ENCODE results near the gene NBPF1.
A peak's percentile ranks its signal among the peaks of the same experiment; 100 is the strongest.
"Not testable (repeated sequence)": the region's sequence is repeated elsewhere in the genome, so short reads cannot be mapped to it uniquely, and the experiment has no call there.

NBPF1 gene

DNA sequence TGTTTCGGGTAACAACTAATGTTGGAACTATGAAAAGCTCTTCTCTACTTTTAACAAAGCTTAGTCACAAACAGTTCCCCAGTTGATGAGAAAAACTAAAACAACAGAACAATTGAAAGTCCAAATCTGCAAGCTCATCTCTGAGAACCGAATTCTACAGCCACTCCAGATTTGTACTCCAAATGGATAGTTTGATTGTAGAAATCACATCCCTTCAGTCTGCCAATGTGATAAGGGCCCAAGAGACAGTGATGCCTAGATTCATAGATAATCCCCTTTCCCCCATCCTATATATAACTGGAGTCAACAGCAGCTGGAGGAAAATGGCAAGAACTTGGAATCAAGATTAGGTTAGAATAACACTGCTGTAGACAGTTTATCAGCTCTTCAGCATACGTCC is 85.0 kb downstream of the NBPF1 start:
- not testable (repeated sequence) for H4K91ac ChIP-seq (ENCODE audit: low read depth, low read length, poor library complexity); H3K36me3 ChIP-seq (replicated peaks in 1 of 2; ENCODE audit: control insufficient read depth in 2 of 2, insufficient read depth in 2 of 2, low read length in 2 of 2); H3K4me2 ChIP-seq (ENCODE audit: insufficient read depth, low read length, poor library complexity, severe bottlenecking); H3K4me3 ChIP-seq (ENCODE audit: low read length in 2 of 2); H2BK15ac ChIP-seq (ENCODE audit: low read length); H2BK5ac ChIP-seq (ENCODE audit: low read length); H3K14ac ChIP-seq (ENCODE audit: low read length); H3K4me1 ChIP-seq (ENCODE audit: control insufficient read depth in 2 of 2, insufficient read depth in 1 of 2, low read depth in 1 of 2, low read length in 2 of 2); H3K4ac ChIP-seq (ENCODE audit: low read length); H3K9me3 ChIP-seq (replicated peaks in 1 of 2; ENCODE audit: control insufficient read depth in 2 of 2, insufficient read depth in 1 of 2, low read depth in 1 of 2, low read length in 2 of 2); H2AK5ac ChIP-seq (ENCODE audit: low read depth, low read length); H3K18ac ChIP-seq (ENCODE audit: low read length); H4K8ac ChIP-seq (ENCODE audit: low read depth, low read length); DNase-seq (ENCODE audit: low spot score); H3K27ac ChIP-seq (replicated peaks; ENCODE audit: low read length); H3K23ac ChIP-seq (ENCODE audit: low read depth, low read length, poor library complexity); H2AFZ ChIP-seq (ENCODE audit: low read length); H3K79me1 ChIP-seq (ENCODE audit: low read depth, low read length); H2BK120ac ChIP-seq (ENCODE audit: low read depth, low read length); H3K9ac ChIP-seq (ENCODE audit: low read depth, low read length, poor library complexity); H2BK12ac ChIP-seq (ENCODE audit: low read length)
- no CpG with 5 or more reads among the region's 3 CpGs for WGBS, 2 donors (ENCODE audit: extremely low coverage in 2 of 2, insufficient read length in 2 of 2, insufficient replicate concordance in 1 of 2)
- peaks cover 0 to 18% (median 0%) of the 10 kb centered on the region in 3 experiments for H3K27me3 ChIP-seq (ENCODE audit: control insufficient read depth in 3 of 3, insufficient read depth in 3 of 3, low read depth in 1 of 3, low read length in 3 of 3)

DNA sequence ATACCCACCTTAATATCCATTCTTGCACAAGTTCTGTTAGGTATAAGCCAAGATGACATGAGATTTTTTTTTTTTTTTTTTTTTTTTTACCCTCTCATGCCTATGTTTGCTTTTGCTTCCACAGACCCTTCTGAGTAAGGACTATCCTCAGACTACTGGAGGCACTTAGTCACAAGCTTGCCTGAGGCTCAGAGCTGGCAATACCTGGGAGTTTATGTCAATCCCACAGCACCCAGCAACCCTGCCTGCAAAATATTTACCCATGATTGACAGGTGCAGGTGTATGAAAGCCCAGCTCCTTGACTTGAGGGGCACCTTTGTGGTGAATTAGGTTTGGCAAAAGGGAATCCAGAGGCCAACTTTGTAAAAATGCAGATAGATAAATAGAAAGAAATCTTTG is 87.6 kb downstream of the NBPF1 start:
- H3K18ac ChIP-seq (ENCODE audit: low read length); H4K8ac ChIP-seq (ENCODE audit: low read depth, low read length); H3K14ac ChIP-seq (ENCODE audit: low read length); H3K9me3 ChIP-seq (replicated peaks in 1 of 2; ENCODE audit: control insufficient read depth in 2 of 2, insufficient read depth in 1 of 2, low read depth in 1 of 2, low read length in 2 of 2); H3K4ac ChIP-seq (ENCODE audit: low read length); H2AFZ ChIP-seq (ENCODE audit: low read length); H3K23ac ChIP-seq (ENCODE audit: low read depth, low read length, poor library complexity); H2BK5ac ChIP-seq (ENCODE audit: low read length); H2AK5ac ChIP-seq (ENCODE audit: low read depth, low read length); H2BK12ac ChIP-seq (ENCODE audit: low read length); H2BK120ac ChIP-seq (ENCODE audit: low read depth, low read length); H3K4me3 ChIP-seq (ENCODE audit: low read length in 2 of 2); H3K9ac ChIP-seq (ENCODE audit: low read depth, low read length, poor library complexity); H3K79me1 ChIP-seq (ENCODE audit: low read depth, low read length); H4K91ac ChIP-seq (ENCODE audit: low read depth, low read length, poor library complexity); H2BK15ac ChIP-seq (ENCODE audit: low read length); H3K4me2 ChIP-seq (ENCODE audit: insufficient read depth, low read length, poor library complexity, severe bottlenecking); H3K4me1 ChIP-seq (ENCODE audit: control insufficient read depth in 2 of 2, insufficient read depth in 1 of 2, low read depth in 1 of 2, low read length in 2 of 2); DNase-seq (ENCODE audit: low spot score); H3K36me3 ChIP-seq (replicated peaks in 1 of 2; ENCODE audit: control insufficient read depth in 2 of 2, insufficient read depth in 2 of 2, low read length in 2 of 2); H3K27ac ChIP-seq (replicated peaks; ENCODE audit: low read length): not testable (repeated sequence)
- peaks cover 0 to 34% (median 6%) of the 10 kb centered on the region in 3 experiments for H3K27me3 ChIP-seq (ENCODE audit: control insufficient read depth in 3 of 3, insufficient read depth in 3 of 3, low read depth in 1 of 3, low read length in 3 of 3)

DNA sequence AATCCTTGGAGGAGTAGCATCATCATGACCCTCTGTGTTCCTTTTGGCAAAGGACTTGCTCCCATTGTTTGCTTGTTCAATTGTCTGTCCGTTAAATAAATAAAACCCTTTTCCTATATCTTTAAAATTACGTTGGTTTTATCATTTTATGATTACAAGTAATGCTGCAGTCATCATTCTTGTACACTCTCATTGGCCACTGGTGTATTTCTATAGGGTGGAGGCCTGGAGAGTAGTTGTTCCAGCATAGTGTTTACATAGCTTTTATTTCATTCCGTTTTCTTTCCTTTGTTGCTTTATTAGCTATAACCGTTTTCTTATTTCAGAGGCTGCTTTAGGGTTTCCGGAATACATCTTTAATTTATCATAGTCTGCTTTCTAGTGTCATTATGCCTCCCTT is 91.7 kb downstream of the NBPF1 start:
- not testable (repeated sequence) for H3K9ac ChIP-seq (ENCODE audit: low read depth, low read length, poor library complexity); H2BK12ac ChIP-seq (ENCODE audit: low read length); H2AK5ac ChIP-seq (ENCODE audit: low read depth, low read length); H2AFZ ChIP-seq (ENCODE audit: low read length); H3K36me3 ChIP-seq (replicated peaks in 1 of 2; ENCODE audit: control insufficient read depth in 2 of 2, insufficient read depth in 2 of 2, low read length in 2 of 2); H3K27ac ChIP-seq (replicated peaks; ENCODE audit: low read length); DNase-seq (ENCODE audit: low spot score); H4K91ac ChIP-seq (ENCODE audit: low read depth, low read length, poor library complexity); H3K4me2 ChIP-seq (ENCODE audit: insufficient read depth, low read length, poor library complexity, severe bottlenecking); H2BK15ac ChIP-seq (ENCODE audit: low read length); H3K14ac ChIP-seq (ENCODE audit: low read length); H3K18ac ChIP-seq (ENCODE audit: low read length); H3K23ac ChIP-seq (ENCODE audit: low read depth, low read length, poor library complexity); H3K4me1 ChIP-seq (ENCODE audit: control insufficient read depth in 2 of 2, insufficient read depth in 1 of 2, low read depth in 1 of 2, low read length in 2 of 2); H3K9me3 ChIP-seq (replicated peaks in 1 of 2; ENCODE audit: control insufficient read depth in 2 of 2, insufficient read depth in 1 of 2, low read depth in 1 of 2, low read length in 2 of 2); H3K79me1 ChIP-seq (ENCODE audit: low read depth, low read length); H4K8ac ChIP-seq (ENCODE audit: low read depth, low read length); H3K4ac ChIP-seq (ENCODE audit: low read length); H2BK120ac ChIP-seq (ENCODE audit: low read depth, low read length); H3K4me3 ChIP-seq (ENCODE audit: low read length in 2 of 2); H2BK5ac ChIP-seq (ENCODE audit: low read length)
- no CpG with 5 or more reads among the region's 5 CpGs for WGBS, 2 donors (ENCODE audit: extremely low coverage in 2 of 2, insufficient read length in 2 of 2, insufficient replicate concordance in 1 of 2)
- H3K27me3 ChIP-seq (ENCODE audit: control insufficient read depth in 3 of 3, insufficient read depth in 3 of 3, low read depth in 1 of 3, low read length in 3 of 3): peaks cover 0 to 52% (median 17%) of the 10 kb centered on the region in 3 experiments

DNA sequence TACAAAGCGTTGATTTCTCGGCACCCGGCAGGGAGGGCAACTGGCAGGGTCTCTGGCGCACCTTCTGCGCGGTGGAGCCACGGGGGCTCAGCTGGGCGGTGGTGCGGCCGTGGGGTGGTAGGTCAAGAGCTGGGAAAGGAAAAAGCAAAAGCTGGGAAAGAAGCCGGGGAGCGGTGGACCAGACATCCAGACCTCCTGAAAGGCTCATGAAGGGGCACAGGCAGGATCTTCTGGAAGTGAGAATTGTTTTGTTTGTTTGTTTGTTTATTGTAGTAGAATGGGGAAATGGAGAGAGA is 92.1 kb downstream of the NBPF1 start:
- Histone ChIP-seq H2BK12ac (ENCODE audit: low read length) (no peak overlapping the region), H3K79me1 (ENCODE audit: low read depth, low read length) (no peaks in the 10 kb centered on the region), H2BK15ac (ENCODE audit: low read length) (peak overlapping the region; percentile 81), H3K4me3 (ENCODE audit: low read length in 2 of 2) (peak overlapping the region in 1 of 2 donors; percentile 71), H3K4me2 (ENCODE audit: insufficient read depth, low read length, poor library complexity, severe bottlenecking) (no peak overlapping the region), H3K27me3 (ENCODE audit: control insufficient read depth in 3 of 3, insufficient read depth in 3 of 3, low read depth in 1 of 3, low read length in 3 of 3) (peaks cover 0 to 52% (median 17%) of the 10 kb centered on the region in 3 experiments), H3K14ac (ENCODE audit: low read length) (no peak overlapping the region), H3K9me3 (replicated peaks in 1 of 2; ENCODE audit: control insufficient read depth in 2 of 2, insufficient read depth in 1 of 2, low read depth in 1 of 2, low read length in 2 of 2) (no peaks in the 10 kb centered on the region), H3K36me3 (replicated peaks in 1 of 2; ENCODE audit: control insufficient read depth in 2 of 2, insufficient read depth in 2 of 2, low read length in 2 of 2) (no peaks in the 10 kb centered on the region), H3K9ac (ENCODE audit: low read depth, low read length, poor library complexity) (no peak overlapping the region), H3K4ac (ENCODE audit: low read length) (no peak overlapping the region), H2AK5ac (ENCODE audit: low read depth, low read length) (no peak overlapping the region), H3K23ac (ENCODE audit: low read depth, low read length, poor library complexity) (no peak overlapping the region), H2BK120ac (ENCODE audit: low read depth, low read length) (no peak overlapping the region), H2AFZ (ENCODE audit: low read length) (no peak overlapping the region), H3K18ac (ENCODE audit: low read length) (peak overlapping the region; percentile 31), H4K8ac (ENCODE audit: low read depth, low read length) (no peak overlapping the region), H3K4me1 (ENCODE audit: control insufficient read depth in 2 of 2, insufficient read depth in 1 of 2, low read depth in 1 of 2, low read length in 2 of 2) (no peaks in the 10 kb centered on the region), H2BK5ac (ENCODE audit: low read length) (peak overlapping the region; percentile 75), H4K91ac (ENCODE audit: low read depth, low read length, poor library complexity) (no peak overlapping the region), H3K27ac (replicated peaks; ENCODE audit: low read length) (no peak overlapping the region)
- WGBS, 2 donors (ENCODE audit: extremely low coverage in 2 of 2, insufficient read length in 2 of 2, insufficient replicate concordance in 1 of 2): no CpG with 5 or more reads among the region's 12 CpGs
- DNase-seq (ENCODE audit: low spot score): no peak

Measured in neuronal stem cell (in vitro differentiated cells).